Uterus (tissue), 4 donors: Measurements from ENCODE around the gene INS. TPM values are rescaled to one million over a fixed set of nuclear protein-coding genes. Genes with fewer than 3 reads are reported as not detected.

ENCODE experiments used
- DNase-seq, 2 donors: peaks; one replicate each; pipeline ENCODE4 v3.0.0-alpha.2; 2019 to 2020
- H3K27ac ChIP-seq, 2 donors: fragments of 200-600 bp; sonication (generic); 1 replicate in 1 of 2; 2 replicates in 1 of 2; pipeline ENCODE4 v1.5.1; 2016 to 2018
- H3K27me3 ChIP-seq, 2 donors: fragments of 200-600 bp; sonication (generic); one replicate each; pipeline ENCODE4 v1.5.1; 2018 to 2019; ENCODE audit warnings: control low read depth in 1 of 2
- H3K36me3 ChIP-seq, 2 donors: fragments of 200-600 bp; sonication (generic); one replicate each; pipeline ENCODE4 v1.5.1; 2019; ENCODE audit warnings: control low read depth in 1 of 2
- H3K4me1 ChIP-seq, 2 donors: fragments of 200-600 bp; sonication (generic); one replicate each; pipeline ENCODE4 v1.5.1; 2018 to 2019; ENCODE audit warnings: control low read depth in 1 of 2
- H3K4me3 ChIP-seq, 2 donors: fragments of 200-600 bp; sonication (generic); 1 replicate in 1 of 2; 2 replicates in 1 of 2; pipeline ENCODE4 v1.5.1; 2018 to 2019; ENCODE audit warnings: mild to moderate bottlenecking in 1 of 2
- H3K9me3 ChIP-seq, 2 donors: fragments of 200-600 bp; sonication (generic); one replicate each; pipeline ENCODE4 v1.5.1; 2019; ENCODE audit warnings: control low read depth in 1 of 2
- CTCF ChIP-seq, 4 experiments: fragments of 200-600 bp in 2 of 4; fragments of 450-650 bp in 2 of 4; sonication (generic) in 2 of 4; IDR thresholded peaks; one replicate each; pipeline ENCODE4 v1.5.1; 2016 to 2019; ENCODE audit warnings: antibody characterized with exemption in 4 of 4, mild to moderate bottlenecking in 2 of 4, moderate library complexity in 1 of 4
- POLR2A ChIP-seq, 2 donors: fragments of 450-650 bp; IDR thresholded peaks; one replicate each; pipeline ENCODE4 v1.6.1; 2016; ENCODE audit warnings: antibody characterized with exemption in 2 of 2, mild to moderate bottlenecking in 1 of 2, moderate library complexity in 1 of 2
- intact Hi-C: fragments of 100-400 bp; cut with DNase I; formaldehyde crosslinking; loops from one replicate; pipeline ENCODE4 v1.15.1; 2023; ENCODE audit warnings: low total_unique reads
- total RNA-seq, 4 donors: library from RNA; depleted of rRNA in 3 of 4; stranded (reverse); fragments of >200 nt in 3 of 4; gene quantifications; one replicate each; pipeline versions ENCODE4 v1.1.0 to v1.2.4, GENCODE V29; 2014 to 2023
- donor health status: DM: yes; HTN: yes; CAD: no.

The INS gene
- total RNA-seq, 4 donors from 2014 or later, result not detected

DNA sequence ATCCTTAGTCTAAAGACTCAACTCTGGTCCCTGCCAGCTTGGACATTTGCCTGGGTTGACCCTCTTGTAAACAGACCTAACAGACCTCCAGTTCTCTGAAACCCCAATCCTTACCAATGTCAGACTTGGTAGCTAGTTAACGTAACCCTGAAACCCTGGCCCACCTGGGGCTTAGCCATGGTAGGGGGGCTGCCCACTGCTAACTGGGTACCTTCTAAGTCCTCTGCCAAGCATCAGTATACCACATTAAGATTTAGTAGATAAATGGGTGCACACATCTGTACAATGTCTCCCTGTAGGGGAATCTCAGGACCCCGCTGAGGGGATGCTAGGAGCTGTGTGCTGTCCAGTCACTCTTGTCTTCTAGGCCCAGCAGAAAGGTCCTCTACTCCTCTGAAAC is 40.5 kb upstream of the INS start:
- intact Hi-C loops, result no loop called here
- H3K36me3 ChIP-seq, result no peaks in the 10 kb centered on the region

GRCh38 chr11:2200957-2201519 is 40.0 kb upstream of the INS start:
- H3K36me3 ChIP-seq, result no peaks in the 10 kb centered on the region
- intact Hi-C loops, result no loop called here
- H3K27me3 ChIP-seq, result no peaks in the 10 kb centered on the region
- no peak overlapping the region for H3K27ac ChIP-seq
- no peak for DNase-seq
- H3K9me3 ChIP-seq, result no peaks in the 10 kb centered on the region
- H3K4me3 ChIP-seq, result no peak overlapping the region
- no peaks in the 10 kb centered on the region for H3K4me1 ChIP-seq
- TF ChIP-seq CTCF (IDR thresholded peaks at IDR 0.05), result no peak
- TF ChIP-seq POLR2A (IDR thresholded peaks at IDR 0.05), result no peak

More for the DNA sequence above, 40.5 kb upstream of the INS start:
- no peak overlapping the region for H3K27ac ChIP-seq
- TF ChIP-seq POLR2A (IDR thresholded peaks at IDR 0.05) (no peak), CTCF (IDR thresholded peaks at IDR 0.05) (no peak)
- no peaks in the 10 kb centered on the region for H3K4me1 ChIP-seq
- no peak for DNase-seq
- H3K4me3 ChIP-seq, result no peak overlapping the region
- no peaks in the 10 kb centered on the region for H3K27me3 ChIP-seq
- no peaks in the 10 kb centered on the region for H3K9me3 ChIP-seq

DNA sequence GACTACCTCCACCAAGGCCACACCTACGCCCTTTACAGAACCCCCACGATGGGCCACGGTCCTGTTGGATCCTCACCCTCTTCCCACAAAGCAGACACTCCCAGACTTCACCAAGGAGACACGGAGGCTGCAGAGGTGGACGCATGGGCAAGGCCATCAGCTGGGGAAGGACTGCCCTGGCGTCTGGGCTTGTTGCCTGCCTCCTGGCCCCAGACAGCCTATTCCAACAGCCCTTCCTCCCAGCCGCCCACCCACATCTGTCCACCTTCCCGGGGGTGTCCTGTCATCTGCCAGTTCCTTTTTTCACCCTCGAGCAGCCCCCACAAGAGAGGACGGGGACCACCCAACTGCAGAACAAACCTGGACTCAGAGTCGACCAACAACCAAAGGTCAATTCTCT is 39.5 kb upstream of the INS start:
- H3K36me3 ChIP-seq, result no peaks in the 10 kb centered on the region
- TF ChIP-seq CTCF (IDR thresholded peaks at IDR 0.05) (no peak), POLR2A (IDR thresholded peaks at IDR 0.05) (no peak)
- H3K27ac ChIP-seq, result no peak overlapping the region
- DNase-seq, result no peak
- no peaks in the 10 kb centered on the region for H3K4me1 ChIP-seq
- intact Hi-C loops, result no loop called here
- H3K27me3 ChIP-seq, result no peaks in the 10 kb centered on the region
- no peak overlapping the region for H3K4me3 ChIP-seq
- H3K9me3 ChIP-seq, result no peaks in the 10 kb centered on the region

- no peak overlapping the region for H3K4me3 ChIP-seq
- H3K27ac ChIP-seq, result no peak overlapping the region
- TF ChIP-seq CTCF (IDR thresholded peaks at IDR 0.05), result no peak
- no peak for TF ChIP-seq POLR2A (IDR thresholded peaks at IDR 0.05)
- no peaks in the 10 kb centered on the region for H3K4me1 ChIP-seq
- no peaks in the 10 kb centered on the region for H3K36me3 ChIP-seq
- no peak for DNase-seq
- no peaks in the 10 kb centered on the region for H3K9me3 ChIP-seq
- H3K27me3 ChIP-seq, result no peaks in the 10 kb centered on the region
- intact Hi-C loops, result loop anchor here (10.0 kb wide), 1 partner anchor 105 kb away; the partner anchor contains the start of genes C11orf21 and TSPAN32
These were observed 38.7 kb upstream of the INS start for GRCh38 chr11:2199466-2200341.
